Activated T-cell treated with anti-CD3 and anti-CD28 coated beads, Interleukin-2, amount 50 U/mL, for 24 hours (primary cell): Measurements from ENCODE around the gene BIK.

Experiments used
- DNase-seq: peaks from one replicate; pipeline ENCODE4 v3.0.0-alpha.2; 2020
- H3K27ac Mint-ChIP-seq: 2 replicates; pipeline ENCODE4 v1.8.0; 2020; ENCODE audit warnings: mild to moderate bottlenecking, mixed read lengths
- H3K27me3 Mint-ChIP-seq: 2 replicates; pipeline ENCODE4 v1.8.0; 2020; ENCODE audit warnings: mixed read lengths
- H3K36me3 Mint-ChIP-seq: 2 replicates; pipeline ENCODE4 v1.8.0; 2020; ENCODE audit warnings: low read depth, mixed read lengths
- H3K4me1 Mint-ChIP-seq: 2 replicates; pipeline ENCODE4 v1.8.0; 2020; ENCODE audit warnings: low read depth, mixed read lengths
- H3K4me3 Mint-ChIP-seq: 2 replicates; pipeline ENCODE4 v1.8.0; 2020; ENCODE audit warnings: mild to moderate bottlenecking, moderate library complexity, mixed read lengths
- H3K9me3 Mint-ChIP-seq: 2 replicates; pipeline ENCODE4 v1.8.0; 2020; ENCODE audit warnings: mixed read lengths

Gene BIK, protein sequence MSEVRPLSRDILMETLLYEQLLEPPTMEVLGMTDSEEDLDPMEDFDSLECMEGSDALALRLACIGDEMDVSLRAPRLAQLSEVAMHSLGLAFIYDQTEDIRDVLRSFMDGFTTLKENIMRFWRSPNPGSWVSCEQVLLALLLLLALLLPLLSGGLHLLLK

DNA sequence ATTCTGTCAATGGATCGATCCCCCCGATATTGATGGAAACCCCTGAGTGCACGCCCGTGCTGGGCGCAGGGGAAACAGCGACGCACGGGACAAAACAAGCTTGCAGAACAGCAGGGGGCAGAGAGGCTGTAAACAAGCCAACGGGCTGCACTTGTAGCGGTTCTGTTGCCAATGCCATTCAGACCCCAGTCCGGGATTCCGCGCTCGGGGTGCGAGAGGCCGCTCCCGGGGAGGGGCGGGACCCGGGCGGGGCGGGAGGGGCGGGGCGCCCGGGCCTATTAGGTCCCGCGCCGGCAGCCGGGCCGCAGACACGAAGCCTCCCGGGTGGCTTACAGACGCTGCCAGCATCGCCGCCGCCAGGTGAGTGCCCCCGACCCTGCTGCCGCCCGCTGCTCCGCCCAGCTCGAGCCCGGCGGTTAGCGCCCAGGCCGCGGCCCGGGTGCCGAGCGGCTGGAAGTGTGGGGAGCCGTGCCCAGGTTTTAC is at the start of gene BIK:
TSS of gene BIK (plus strand) at position 307 of the 483 bp plus-strand sequence. CDS start 13,273 bp downstream, outside the sequence.
- peak within 1 kb of the TSS; percentile 71 for H3K27ac Mint-ChIP-seq

GRCh38 chr22:43066134-43066533 is 44.4 kb upstream of the BIK start:
- Mint-ChIP-seq H3K27me3 (no peaks in the 10 kb centered on the region), H3K4me3 (no peak overlapping the region), H3K4me1 (no peaks in the 10 kb centered on the region), H3K36me3 (peaks cover 37% of the 10 kb centered on the region), H3K9me3 (no peaks in the 10 kb centered on the region), H3K27ac (no peak overlapping the region)
- DNase-seq, result no peak

More for the DNA sequence above, at the start of gene BIK:
- peak within 1 kb of the TSS; percentile 70 for H3K4me3 Mint-ChIP-seq
- peak; percentile 71 for DNase-seq
- peaks cover 8% of the 10 kb centered on the region for H3K27me3 Mint-ChIP-seq
- no peaks in the 10 kb centered on the region for H3K9me3 Mint-ChIP-seq
- H3K36me3 Mint-ChIP-seq, result no peaks in the 10 kb centered on the region
- H3K4me1 Mint-ChIP-seq, result peaks cover 7% of the 10 kb centered on the region

DNA sequence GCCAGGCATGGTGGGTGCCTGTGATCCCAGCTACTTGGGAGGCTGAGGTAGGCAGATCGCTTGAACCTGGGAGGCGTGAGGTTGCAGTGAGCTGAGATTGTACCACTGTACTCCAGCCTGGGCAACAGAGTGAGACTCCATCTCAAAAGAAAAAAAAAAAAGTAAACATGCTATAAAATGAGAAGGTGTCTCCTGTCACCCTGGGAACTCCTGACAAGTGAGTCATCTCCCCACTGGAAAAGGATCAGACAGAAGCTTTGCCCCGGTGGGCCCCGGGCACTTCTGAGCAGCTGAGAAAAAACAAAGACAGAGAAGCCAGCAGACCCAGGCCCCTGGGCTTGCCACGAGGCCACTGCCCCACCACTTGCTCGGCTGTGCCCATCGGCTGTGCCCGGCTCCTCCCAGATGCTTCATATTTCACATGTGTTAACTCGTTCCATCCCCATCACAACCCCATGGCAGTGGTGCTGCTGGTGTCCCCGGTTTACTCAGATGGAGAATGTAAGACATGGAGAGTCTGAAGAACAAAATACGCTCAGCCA is 43.6 kb upstream of the BIK start:
- Mint-ChIP-seq H3K4me3 (no peak overlapping the region), H3K27me3 (no peaks in the 10 kb centered on the region), H3K36me3 (peaks cover 30% of the 10 kb centered on the region), H3K4me1 (no peaks in the 10 kb centered on the region), H3K27ac (no peak overlapping the region), H3K9me3 (no peaks in the 10 kb centered on the region)
- no peak for DNase-seq

GRCh38 chr22:43077121-43077877 is 33.3 kb upstream of the BIK start:
- Mint-ChIP-seq H3K27ac (no peak overlapping the region), H3K9me3 (no peaks in the 10 kb centered on the region), H3K36me3 (peaks cover 3% of the 10 kb centered on the region), H3K4me1 (no peaks in the 10 kb centered on the region), H3K4me3 (no peak overlapping the region), H3K27me3 (no peaks in the 10 kb centered on the region)
- no peak for DNase-seq

GRCh38 chr22:43078522-43078921 is 32.0 kb upstream of the BIK start:
- no peaks in the 10 kb centered on the region for H3K4me1 Mint-ChIP-seq
- peaks cover 3% of the 10 kb centered on the region for H3K36me3 Mint-ChIP-seq
- no peaks in the 10 kb centered on the region for H3K9me3 Mint-ChIP-seq
- H3K27me3 Mint-ChIP-seq, result no peaks in the 10 kb centered on the region
- H3K4me3 Mint-ChIP-seq, result no peak overlapping the region
- H3K27ac Mint-ChIP-seq, result no peak overlapping the region
- DNase-seq, result no peak

DNA sequence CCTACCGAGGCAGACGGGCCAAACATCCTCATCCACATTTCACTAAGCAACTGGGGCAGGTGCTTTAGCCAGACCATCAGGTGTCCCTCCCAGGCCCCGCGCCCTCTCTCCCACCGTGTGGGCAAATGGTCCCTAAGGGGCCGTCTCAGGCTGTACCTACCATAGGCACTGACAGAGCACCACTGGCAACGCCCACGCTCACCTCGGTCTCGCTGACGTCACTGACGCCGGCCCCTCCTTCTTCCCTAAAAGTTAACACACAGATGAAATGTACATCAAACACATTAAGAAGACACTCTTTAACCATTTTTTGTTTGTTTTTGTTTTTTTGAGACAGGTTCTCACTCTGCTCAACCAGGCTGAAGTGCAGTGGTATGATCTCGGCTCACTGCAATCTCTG is 30.8 kb upstream of the BIK start:
- Mint-ChIP-seq H3K4me3 (no peak overlapping the region), H3K36me3 (peaks cover 3% of the 10 kb centered on the region), H3K27ac (no peak overlapping the region), H3K4me1 (no peaks in the 10 kb centered on the region), H3K27me3 (no peaks in the 10 kb centered on the region), H3K9me3 (no peaks in the 10 kb centered on the region)
- no peak for DNase-seq

GRCh38 chr22:43080616-43081015 is 29.9 kb upstream of the BIK start:
- H3K27ac Mint-ChIP-seq, result no peak overlapping the region
- H3K4me1 Mint-ChIP-seq, result peaks cover 1% of the 10 kb centered on the region
- H3K9me3 Mint-ChIP-seq, result no peaks in the 10 kb centered on the region
- peaks cover 2% of the 10 kb centered on the region for H3K36me3 Mint-ChIP-seq
- H3K27me3 Mint-ChIP-seq, result no peaks in the 10 kb centered on the region
- DNase-seq, result no peak
- no peak overlapping the region for H3K4me3 Mint-ChIP-seq

DNA sequence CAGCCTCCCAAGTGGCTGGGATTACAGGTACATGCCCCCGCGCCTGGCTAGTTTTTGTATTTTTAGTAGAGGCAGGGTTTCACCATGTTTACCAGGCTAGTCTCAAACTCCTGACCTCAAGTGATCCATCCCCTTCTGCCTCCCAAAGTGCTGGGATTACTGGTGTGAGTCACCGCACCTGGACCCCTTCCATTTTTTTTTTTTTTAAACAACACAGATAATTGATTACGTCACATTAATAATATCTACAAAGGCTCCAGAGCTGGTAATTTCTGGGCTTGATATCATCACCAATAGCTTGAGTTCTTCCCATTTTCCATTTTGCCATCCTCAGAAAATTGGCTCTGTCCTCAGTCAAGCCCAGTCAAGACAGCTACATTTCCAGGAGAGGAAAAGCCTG is 28.6 kb upstream of the BIK start:
- Mint-ChIP-seq H3K9me3 (no peaks in the 10 kb centered on the region), H3K4me1 (peaks cover 12% of the 10 kb centered on the region), H3K4me3 (no peak overlapping the region), H3K27me3 (no peaks in the 10 kb centered on the region), H3K36me3 (peaks cover 2% of the 10 kb centered on the region), H3K27ac (no peak overlapping the region)
- DNase-seq, result no peak

- no peak for DNase-seq
- Mint-ChIP-seq H3K4me3 (no peak overlapping the region), H3K9me3 (no peaks in the 10 kb centered on the region), H3K27me3 (no peaks in the 10 kb centered on the region), H3K27ac (no peak overlapping the region), H3K4me1 (peaks cover 27% of the 10 kb centered on the region), H3K36me3 (peaks cover 5% of the 10 kb centered on the region)
Observed at GRCh38 chr22:43085658-43086606, 24.6 kb upstream of the BIK start.

- peak overlapping the region; percentile 95 for H3K27ac Mint-ChIP-seq
- peak overlapping the region; percentile 87 for H3K4me3 Mint-ChIP-seq
- no peaks in the 10 kb centered on the region for H3K27me3 Mint-ChIP-seq
- DNase-seq, result no peak
- H3K9me3 Mint-ChIP-seq, result no peaks in the 10 kb centered on the region
- H3K36me3 Mint-ChIP-seq, result peaks cover 5% of the 10 kb centered on the region
- H3K4me1 Mint-ChIP-seq, result peaks cover 27% of the 10 kb centered on the region
Observed at GRCh38 chr22:43088627-43088983, 21.9 kb upstream of the BIK start.

DNA sequence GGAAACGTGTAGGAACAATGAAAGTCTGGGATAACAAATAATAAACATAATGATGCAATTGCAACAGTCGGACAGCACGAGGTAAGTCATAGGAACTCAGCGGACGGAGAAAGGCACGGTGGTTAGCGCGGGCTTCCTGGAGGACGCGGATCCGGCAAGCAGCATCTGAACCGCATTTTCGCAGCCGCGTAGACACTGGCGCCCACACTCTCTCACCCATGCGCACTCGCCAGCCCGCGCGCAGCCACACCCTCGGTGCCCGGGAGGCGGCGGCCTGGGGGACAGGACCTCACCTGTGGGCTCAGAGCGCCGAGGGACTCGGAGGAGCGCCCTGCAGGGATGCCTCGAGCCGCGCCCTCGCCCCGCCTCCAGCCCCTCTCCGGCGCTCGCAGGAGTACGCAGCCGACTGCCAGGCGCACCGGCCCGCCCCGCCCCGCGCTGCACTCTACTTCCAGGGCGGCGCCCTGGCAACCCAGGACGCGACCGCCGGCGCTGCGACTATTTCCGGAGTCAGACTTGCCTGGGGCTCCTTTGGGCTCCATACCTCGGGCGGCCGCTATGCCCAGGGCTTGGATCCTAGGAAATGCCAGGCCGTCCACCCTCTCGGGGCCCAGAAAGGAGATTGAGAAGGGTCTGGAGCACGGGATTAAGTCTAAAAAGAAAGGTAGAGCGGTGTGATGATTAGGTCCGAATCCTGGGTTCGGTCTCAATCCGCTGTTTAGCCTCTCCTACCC is 21.4 kb upstream of the BIK start, which contains the start of gene TTLL1:
TSS of gene TTLL1 (minus strand) at position 408 of the 734 bp plus-strand sequence. CDS start 13,805 bp downstream, outside the sequence.
- peaks cover 5% of the 10 kb centered on the region for H3K36me3 Mint-ChIP-seq
- no peaks in the 10 kb centered on the region for H3K9me3 Mint-ChIP-seq
- no peaks in the 10 kb centered on the region for H3K27me3 Mint-ChIP-seq
- peak within 1 kb of the TSS; percentile 95 for H3K27ac Mint-ChIP-seq
- peak; percentile 92 for DNase-seq
- peaks cover 27% of the 10 kb centered on the region for H3K4me1 Mint-ChIP-seq
- peak within 1 kb of the TSS; percentile 87 for H3K4me3 Mint-ChIP-seq

DNA sequence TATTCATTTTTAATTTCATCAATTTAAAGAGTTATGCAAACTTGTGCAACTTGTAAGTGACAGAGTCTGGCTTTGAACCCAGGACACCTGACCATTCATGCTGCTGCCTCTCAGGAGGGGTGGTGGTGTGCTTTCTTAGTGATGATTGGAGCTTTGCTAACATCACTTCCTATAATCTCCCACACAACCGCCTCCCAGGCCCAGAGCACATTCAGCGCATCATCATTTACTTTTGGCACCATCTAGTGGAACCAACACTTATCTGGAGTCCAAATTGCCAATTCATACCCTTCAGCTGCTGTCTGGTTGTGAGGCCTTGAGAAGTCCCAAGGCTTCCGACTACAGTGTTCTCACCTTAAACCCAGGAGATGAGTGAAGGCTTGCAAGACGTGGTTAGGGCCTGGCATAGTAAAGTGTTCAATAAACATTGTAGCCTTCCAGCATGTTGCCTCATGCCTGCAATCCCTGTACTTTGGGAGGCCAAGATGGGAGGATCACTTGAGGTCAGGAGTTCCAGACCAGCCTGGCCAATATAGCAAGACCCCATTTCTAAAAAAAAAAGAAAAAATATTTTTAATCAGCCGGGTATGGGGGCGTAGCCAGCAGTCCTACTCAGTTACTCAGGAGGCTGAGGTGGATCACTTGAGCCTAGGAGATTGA is 20.3 kb upstream of the BIK start:
- H3K36me3 Mint-ChIP-seq, result peaks cover 4% of the 10 kb centered on the region
- H3K27ac Mint-ChIP-seq, result peak overlapping the region; percentile 61
- DNase-seq, result peak; percentile 51
- no peaks in the 10 kb centered on the region for H3K9me3 Mint-ChIP-seq
- H3K27me3 Mint-ChIP-seq, result no peaks in the 10 kb centered on the region
- peaks cover 27% of the 10 kb centered on the region for H3K4me1 Mint-ChIP-seq
- peak overlapping the region; percentile 87 for H3K4me3 Mint-ChIP-seq

DNA sequence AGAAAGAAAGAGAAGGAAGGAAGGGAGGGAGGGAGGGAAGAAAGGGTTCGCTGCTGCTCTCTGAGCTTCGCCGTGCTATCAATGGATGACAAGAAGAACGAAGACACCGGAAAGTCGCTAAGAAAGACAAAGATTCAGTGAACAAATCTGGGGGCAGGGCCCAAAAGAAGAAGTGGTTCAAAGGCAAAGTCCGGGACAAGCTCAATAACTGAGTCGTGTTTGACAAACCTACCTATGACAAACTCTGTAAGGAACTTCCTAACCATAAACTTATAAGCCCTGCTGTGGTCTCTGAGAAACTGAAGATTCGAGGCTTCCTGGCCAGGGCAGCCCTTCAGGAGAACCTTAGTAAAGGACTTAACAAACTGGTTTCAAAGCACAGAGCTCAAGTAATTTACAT is 18.5 kb upstream of the BIK start:
- peaks cover 14% of the 10 kb centered on the region for H3K4me1 Mint-ChIP-seq
- DNase-seq, result no peak
- H3K36me3 Mint-ChIP-seq, result peaks cover 3% of the 10 kb centered on the region
- no peak overlapping the region for H3K27ac Mint-ChIP-seq
- peaks cover 7% of the 10 kb centered on the region for H3K9me3 Mint-ChIP-seq
- H3K27me3 Mint-ChIP-seq, result no peaks in the 10 kb centered on the region
- H3K4me3 Mint-ChIP-seq, result no peak overlapping the region
